HL-60/S4 treated with retinoic acid at 250 ng/mL for 4 days and 3 days (cell line): ENCODE measurements around the gene FAM163B.

ENCODE experiments used
- in situ Hi-C: fragments of 300-500 bp; cut with MboI; formaldehyde crosslinking; loops from 2 replicates; pipeline ENCODE4 v1.7.0; 2022; ENCODE audit warnings: low sequenced_read_pairs

FAM163B gene

DNA sequence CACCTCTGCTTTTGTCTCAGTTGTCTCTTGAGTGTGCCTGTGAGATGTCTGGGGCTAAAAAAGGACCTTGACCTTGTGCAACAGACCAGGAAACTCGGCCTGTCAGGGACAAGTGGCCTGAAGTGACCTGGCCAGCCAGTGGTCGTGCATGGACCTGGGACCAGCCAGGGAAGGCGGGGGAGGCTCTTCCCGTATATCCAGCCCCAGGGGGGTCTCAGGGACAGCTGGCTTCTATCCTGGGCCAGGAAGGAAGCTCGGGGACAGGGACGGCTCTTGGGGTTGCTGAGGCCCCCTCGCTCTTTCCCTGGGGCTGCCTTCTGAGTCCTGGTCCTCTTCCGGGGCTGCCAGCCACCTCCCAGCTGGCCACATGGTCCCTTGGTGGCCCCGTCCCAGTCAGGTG is 77.9 kb downstream of the FAM163B start:
- in situ Hi-C loops = no loop called here

DNA sequence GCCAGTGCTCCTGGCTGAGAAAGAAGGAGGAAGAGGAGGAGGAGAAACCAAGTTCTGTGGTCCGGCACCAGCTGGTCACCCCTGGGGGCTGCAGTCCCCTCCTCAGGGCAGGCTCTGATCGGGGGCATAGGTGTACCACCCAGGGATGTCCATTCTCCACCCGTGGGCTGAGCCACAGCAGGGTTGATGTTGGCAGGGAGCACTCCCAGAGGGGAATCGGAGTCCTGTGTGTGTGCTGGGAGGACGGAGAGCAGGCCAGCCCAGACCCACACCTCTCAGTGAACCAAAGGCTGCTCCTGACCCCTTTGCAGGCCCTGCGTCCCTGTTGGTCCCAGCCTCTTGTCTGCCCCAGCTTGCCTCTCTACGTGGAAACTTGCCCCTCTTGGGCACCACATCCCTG is 79.3 kb downstream of the FAM163B start:
- in situ Hi-C loops = no loop called here

DNA sequence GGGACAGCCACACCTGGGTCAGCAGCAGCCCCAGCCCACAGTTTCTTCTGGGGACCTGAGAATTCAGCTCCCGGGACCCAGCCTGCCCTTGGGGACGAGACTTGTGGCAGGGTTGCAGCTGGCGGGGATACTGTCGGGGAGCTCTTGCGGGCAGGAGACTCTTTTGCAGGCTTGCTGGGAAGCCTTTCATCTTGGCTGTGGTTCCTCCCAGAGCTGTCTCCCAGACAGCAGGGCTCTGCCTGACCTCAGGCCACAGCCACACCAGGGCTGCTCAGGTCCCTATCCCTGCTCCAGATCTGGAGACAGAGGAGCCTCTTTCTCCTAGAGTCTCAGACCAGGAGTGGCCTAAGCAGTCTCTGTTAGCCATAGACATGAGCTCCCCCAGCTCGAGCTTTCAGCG is 79.7 kb downstream of the FAM163B start:
- in situ Hi-C loops = no loop called here

DNA sequence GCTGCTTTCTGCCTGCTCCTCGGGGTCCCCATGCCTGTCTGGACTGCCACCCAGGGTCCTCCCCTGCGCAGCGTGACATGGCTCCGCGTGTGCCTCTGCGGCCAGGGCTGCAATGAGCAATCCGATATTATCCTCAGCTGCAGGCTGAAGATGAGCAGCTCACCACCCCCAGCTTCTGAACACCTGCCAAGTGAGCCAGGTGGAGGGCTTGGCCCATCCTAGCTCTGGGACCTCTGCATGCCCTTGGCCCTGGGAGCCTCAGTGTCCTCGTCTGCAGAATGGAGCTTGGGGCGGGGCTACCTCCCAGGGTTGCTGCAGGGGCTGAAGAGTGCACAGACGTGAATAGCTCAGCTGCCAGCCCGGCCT is 80.3 kb downstream of the FAM163B start:
- in situ Hi-C loops = no loop called here

DNA sequence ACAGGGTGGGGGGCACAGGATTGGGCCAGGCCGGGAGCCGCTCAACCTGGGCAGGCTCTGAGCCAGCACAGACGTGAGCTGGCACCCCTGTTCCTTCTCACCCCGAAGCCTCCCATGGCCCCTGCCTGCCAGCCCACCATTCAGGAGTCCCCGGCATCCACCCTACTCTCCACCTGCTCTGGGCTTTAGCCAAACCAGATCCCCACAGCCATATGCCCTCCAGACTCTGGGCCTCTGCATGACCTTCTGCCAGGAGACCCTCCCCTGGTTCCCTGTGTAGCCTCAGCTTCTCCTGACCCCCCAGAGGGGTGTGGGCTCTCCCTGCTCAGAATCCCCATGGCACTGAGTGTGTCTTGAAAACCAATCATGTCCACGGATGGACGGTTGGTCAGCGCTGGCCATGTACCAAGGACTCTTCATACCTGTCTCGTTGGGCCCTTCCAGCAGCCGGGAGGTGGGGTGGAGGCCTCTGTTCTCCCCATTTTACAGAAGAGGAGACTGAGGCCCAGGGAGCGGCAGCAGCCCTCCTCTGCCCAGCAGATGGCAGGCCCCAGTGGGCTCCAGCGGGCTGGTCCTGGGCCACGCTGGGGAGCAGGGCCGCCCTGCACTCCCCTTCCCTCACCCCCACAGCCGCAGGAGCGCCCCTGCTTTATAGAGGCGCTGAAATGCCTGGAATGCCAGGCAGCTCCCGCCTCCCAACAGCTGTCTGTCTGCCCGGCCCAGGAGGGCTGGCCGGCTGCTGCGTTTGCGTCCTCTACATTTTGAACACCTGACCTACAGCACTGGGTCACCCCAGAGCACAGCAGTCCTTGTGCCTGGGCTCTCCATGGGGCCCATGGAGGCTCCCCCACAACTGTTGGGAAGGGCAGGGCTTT is 81.0 kb downstream of the FAM163B start:
- in situ Hi-C loops = no loop called here

DNA sequence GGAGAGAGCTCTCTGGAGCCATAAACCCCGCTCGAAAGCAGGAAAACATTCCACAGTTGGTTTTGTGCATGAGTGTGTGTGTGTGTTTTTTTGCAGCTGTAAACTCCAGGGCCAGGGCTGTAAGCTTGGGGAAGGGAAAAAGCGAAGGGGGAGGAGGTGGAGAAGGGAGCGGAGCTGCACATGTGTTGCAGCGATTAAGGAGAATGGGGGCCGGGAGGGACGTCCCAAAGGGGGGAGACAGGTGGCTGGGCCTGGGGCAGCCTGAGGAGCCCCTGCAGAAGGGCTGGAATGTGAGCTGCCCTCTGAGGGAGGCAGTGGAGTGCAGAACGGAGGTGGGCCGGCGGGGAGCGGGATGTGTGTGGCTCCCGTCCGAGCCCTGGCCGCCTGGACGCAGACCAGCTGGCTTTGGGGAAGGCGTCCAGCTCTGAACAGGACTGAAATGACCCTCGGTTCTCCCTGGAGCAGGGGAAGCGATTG is 81.7 kb downstream of the FAM163B start:
- in situ Hi-C loops = no loop called here
